EH (cell line): ENCODE results near the gene GRID1.

ENCODE experiments used
- DNase-seq: peaks from one replicate; pipeline ENCODE4 v3.0.0-alpha.2; 2015; ENCODE audit warnings: low read depth

Gene GRID1

GRCh38 chr10:86353506-86354485, 12.8 kb downstream of the GRID1 start:
- DNase-seq: no peak

GRCh38 chr10:86350897-86351296, 15.7 kb downstream of the GRID1 start:
- no peak for DNase-seq

- no peak for DNase-seq
Measured at GRCh38 chr10:86349940-86350630, 16.5 kb downstream of the GRID1 start.

- DNase-seq: peak; percentile 25
Measured at GRCh38 chr10:86349474-86349873, 17.1 kb downstream of the GRID1 start.

GRCh38 chr10:86348321-86349210, 18.0 kb downstream of the GRID1 start:
- DNase-seq: no peak

GRCh38 chr10:86347856-86348255, 18.7 kb downstream of the GRID1 start:
- no peak for DNase-seq

- DNase-seq: no peak
Measured at GRCh38 chr10:86346799-86347665, 19.6 kb downstream of the GRID1 start.

GRCh38 chr10:86345859-86346798, 20.5 kb downstream of the GRID1 start:
- peak; percentile 37 for DNase-seq

- no peak for DNase-seq
Measured at GRCh38 chr10:86345296-86345858, 21.2 kb downstream of the GRID1 start.

GRCh38 chr10:86344714-86345161, 21.9 kb downstream of the GRID1 start:
- no peak for DNase-seq

- no peak for DNase-seq
Measured at GRCh38 chr10:86344281-86344680, 22.3 kb downstream of the GRID1 start.

- no peak for DNase-seq
Measured at GRCh38 chr10:86343761-86344160, 22.8 kb downstream of the GRID1 start.

- no peak for DNase-seq
Measured at GRCh38 chr10:86342111-86342863, 24.3 kb downstream of the GRID1 start.

GRCh38 chr10:86341361-86341811, 25.2 kb downstream of the GRID1 start:
- peak; percentile 52 for DNase-seq

GRCh38 chr10:86340991-86341260, 25.7 kb downstream of the GRID1 start:
- DNase-seq: no peak

- DNase-seq: no peak
Measured at GRCh38 chr10:86340176-86340990, 26.2 kb downstream of the GRID1 start.

GRCh38 chr10:86339226-86339865, 27.2 kb downstream of the GRID1 start:
- no peak for DNase-seq
